Coronary artery (tissue), 2 donors: ENCODE measurements around the gene OTOGL.

Source experiments
- DNase-seq: peaks from one replicate; pipeline ENCODE4 v3.0.0-alpha.2; 2017; ENCODE audit warnings: low spot score
- H3K27ac ChIP-seq, 2 donors: fragments of 200-600 bp; sonication (generic); one replicate each; pipeline ENCODE4 v1.5.1; 2016 to 2019
- H3K4me3 ChIP-seq: fragments of 200-600 bp; sonication (generic); 2 replicates; pipeline ENCODE4 v1.5.1; 2016; ENCODE audit warnings: mild to moderate bottlenecking, moderate library complexity
- CTCF ChIP-seq: fragments of 200-600 bp; sonication (generic); IDR thresholded peaks from one replicate; pipeline ENCODE4 v1.5.1; 2019; ENCODE audit warnings: antibody characterized with exemption

OTOGL gene

GRCh38 chr12:80099259-80099658 is at the start of gene OTOGL:
TSS of gene OTOGL (plus strand) at chr12:80099537. CDS start at chr12:80209432, 109,895 bp downstream.
- Histone ChIP-seq H3K27ac (no peak within 1 kb of the TSS), H3K4me3 (no peak within 1 kb of the TSS)
- no peak for DNase-seq
- TF ChIP-seq CTCF: no peak

- Histone ChIP-seq H3K27ac (no peak overlapping the region), H3K4me3 (no peak overlapping the region)
- no peak for DNase-seq
- TF ChIP-seq CTCF: no peak
Measured at GRCh38 chr12:80050236-80050635, 49.1 kb upstream of the OTOGL start.

GRCh38 chr12:80053051-80053790 is 46.1 kb upstream of the OTOGL start:
- TF ChIP-seq CTCF: no peak
- H3K4me3 ChIP-seq: no peak overlapping the region
- DNase-seq: peak; percentile 83
- H3K27ac ChIP-seq: peak overlapping the region; percentile 74 to 78

- no peak overlapping the region for H3K4me3 ChIP-seq
- H3K27ac ChIP-seq: no peak overlapping the region
- DNase-seq: no peak
- no peak for TF ChIP-seq CTCF
Measured at GRCh38 chr12:80056232-80056631, 43.1 kb upstream of the OTOGL start.

- no peak for DNase-seq
- no peak overlapping the region for H3K27ac ChIP-seq
- TF ChIP-seq CTCF: no peak
- H3K4me3 ChIP-seq: no peak overlapping the region
Measured at GRCh38 chr12:80056845-80057244, 42.5 kb upstream of the OTOGL start.

GRCh38 chr12:80058586-80058985 is 40.8 kb upstream of the OTOGL start:
- no peak overlapping the region for H3K27ac ChIP-seq
- H3K4me3 ChIP-seq: no peak overlapping the region
- TF ChIP-seq CTCF: no peak
- no peak for DNase-seq

- DNase-seq: no peak
- TF ChIP-seq CTCF: no peak
- Histone ChIP-seq H3K4me3 (no peak overlapping the region), H3K27ac (no peak overlapping the region)
Measured at GRCh38 chr12:80059102-80059501, 40.2 kb upstream of the OTOGL start.
